Activated naive CD4-positive, alpha-beta T cell treated with anti-CD3 and anti-CD28 coated beads, Interleukin-2, amount 50 U/mL, for 24 hours (primary cell): Measurements from ENCODE around the gene GABRB2.
"Not testable (repeated sequence)": the region's sequence is repeated elsewhere in the genome, so short reads cannot be mapped to it uniquely, and the experiment has no call there.

Experiments used
- H3K27ac Mint-ChIP-seq: one replicate; pipeline ENCODE4 v1.8.0; 2021; ENCODE audit warnings: mild to moderate bottlenecking, mixed read lengths
- H3K27me3 Mint-ChIP-seq: one replicate; pipeline ENCODE4 v1.8.0; 2021; ENCODE audit warnings: mixed read lengths
- H3K36me3 Mint-ChIP-seq: one replicate; pipeline ENCODE4 v1.8.0; 2021; ENCODE audit warnings: mixed read lengths
- H3K4me1 Mint-ChIP-seq: one replicate; pipeline ENCODE4 v1.8.0; 2021; ENCODE audit warnings: mixed read lengths
- H3K4me3 Mint-ChIP-seq: one replicate; pipeline ENCODE4 v1.8.0; 2021; ENCODE audit warnings: mild to moderate bottlenecking, mixed read lengths
- H3K9me3 Mint-ChIP-seq: one replicate; pipeline ENCODE4 v1.8.0; 2021; ENCODE audit warnings: mixed read lengths

Gene GABRB2

GRCh38 chr5:161271816-161272215 is 274.7 kb downstream of the GABRB2 start:
- Mint-ChIP-seq H3K27me3 (no peaks in the 10 kb centered on the region), H3K27ac (no peak overlapping the region), H3K4me1 (no peaks in the 10 kb centered on the region), H3K9me3 (peaks cover 17% of the 10 kb centered on the region), H3K4me3 (no peak overlapping the region), H3K36me3 (no peaks in the 10 kb centered on the region)

- Mint-ChIP-seq H3K27me3 (no peaks in the 10 kb centered on the region), H3K27ac (no peak overlapping the region), H3K4me1 (no peaks in the 10 kb centered on the region), H3K4me3 (no peak overlapping the region), H3K9me3 (peaks cover 17% of the 10 kb centered on the region), H3K36me3 (no peaks in the 10 kb centered on the region)
These were observed 277.4 kb downstream of the GABRB2 start for GRCh38 chr5:161269125-161269524.

- peaks cover 12% of the 10 kb centered on the region for H3K9me3 Mint-ChIP-seq
- no peaks in the 10 kb centered on the region for H3K27me3 Mint-ChIP-seq
- H3K36me3 Mint-ChIP-seq = no peaks in the 10 kb centered on the region
- no peak overlapping the region for H3K4me3 Mint-ChIP-seq
- no peak overlapping the region for H3K27ac Mint-ChIP-seq
- no peaks in the 10 kb centered on the region for H3K4me1 Mint-ChIP-seq
These were observed 279.6 kb downstream of the GABRB2 start for GRCh38 chr5:161266954-161267353.

- H3K27me3 Mint-ChIP-seq = no peaks in the 10 kb centered on the region
- peaks cover 7% of the 10 kb centered on the region for H3K9me3 Mint-ChIP-seq
- no peaks in the 10 kb centered on the region for H3K36me3 Mint-ChIP-seq
- no peak overlapping the region for H3K4me3 Mint-ChIP-seq
- no peak overlapping the region for H3K27ac Mint-ChIP-seq
- no peaks in the 10 kb centered on the region for H3K4me1 Mint-ChIP-seq
These were observed 281.5 kb downstream of the GABRB2 start for GRCh38 chr5:161265006-161265405.

- Mint-ChIP-seq H3K27me3 (no peaks in the 10 kb centered on the region), H3K9me3 (no peaks in the 10 kb centered on the region), H3K4me1 (no peaks in the 10 kb centered on the region), H3K27ac (no peak overlapping the region), H3K4me3 (no peak overlapping the region), H3K36me3 (no peaks in the 10 kb centered on the region)
These were observed 283.3 kb downstream of the GABRB2 start for GRCh38 chr5:161263191-161263590.

GRCh38 chr5:161261668-161262323 is 284.7 kb downstream of the GABRB2 start:
- Mint-ChIP-seq H3K4me1 (no peaks in the 10 kb centered on the region), H3K27me3 (no peaks in the 10 kb centered on the region), H3K4me3 (no peak overlapping the region), H3K9me3 (no peaks in the 10 kb centered on the region), H3K27ac (no peak overlapping the region), H3K36me3 (no peaks in the 10 kb centered on the region)

GRCh38 chr5:161258438-161258837 is 288.1 kb downstream of the GABRB2 start:
- Mint-ChIP-seq H3K27ac (no peak overlapping the region), H3K9me3 (no peaks in the 10 kb centered on the region), H3K4me1 (no peaks in the 10 kb centered on the region), H3K4me3 (no peak overlapping the region), H3K27me3 (no peaks in the 10 kb centered on the region), H3K36me3 (no peaks in the 10 kb centered on the region)

GRCh38 chr5:161256957-161257356 is 289.6 kb downstream of the GABRB2 start:
- no peaks in the 10 kb centered on the region for H3K4me1 Mint-ChIP-seq
- H3K9me3 Mint-ChIP-seq = no peaks in the 10 kb centered on the region
- no peaks in the 10 kb centered on the region for H3K36me3 Mint-ChIP-seq
- H3K27me3 Mint-ChIP-seq = no peaks in the 10 kb centered on the region
- H3K27ac Mint-ChIP-seq = no peak overlapping the region
- no peak overlapping the region for H3K4me3 Mint-ChIP-seq

GRCh38 chr5:161252955-161253354 is 293.6 kb downstream of the GABRB2 start:
- H3K27me3 Mint-ChIP-seq, H3K4me1 Mint-ChIP-seq, H3K27ac Mint-ChIP-seq: not testable (repeated sequence)

GRCh38 chr5:161246749-161247148 is 299.8 kb downstream of the GABRB2 start:
- Mint-ChIP-seq H3K4me1 (no peaks in the 10 kb centered on the region), H3K9me3 (no peaks in the 10 kb centered on the region), H3K4me3 (no peak overlapping the region), H3K27me3 (no peaks in the 10 kb centered on the region), H3K36me3 (no peaks in the 10 kb centered on the region), H3K27ac (no peak overlapping the region)

More at GRCh38 chr5:161252955-161253354, 293.6 kb downstream of the GABRB2 start:
- not testable (repeated sequence) for H3K36me3 Mint-ChIP-seq, H3K9me3 Mint-ChIP-seq, H3K4me3 Mint-ChIP-seq

GRCh38 chr5:161245846-161246245 is 300.7 kb downstream of the GABRB2 start:
- not testable (repeated sequence) for H3K27ac Mint-ChIP-seq, H3K4me1 Mint-ChIP-seq, H3K9me3 Mint-ChIP-seq, H3K4me3 Mint-ChIP-seq, H3K27me3 Mint-ChIP-seq, H3K36me3 Mint-ChIP-seq
